Neuronal stem cell (in vitro differentiated cells): Measurements from ENCODE around the gene RBM15B.

Source experiments
- DNase-seq: peaks from one replicate; pipeline ENCODE4 v3.0.0-alpha.2; 2013; ENCODE audit warnings: low spot score
- H2AFZ ChIP-seq: one replicate; pipeline ENCODE4 v1.6.1; 2013; ENCODE audit warnings: mild to moderate bottlenecking, low read length, inconsistent platforms
- H2AK5ac ChIP-seq: 2 replicates; pipeline ENCODE4 v1.6.1; 2013; ENCODE audit warnings: low read depth, mild to moderate bottlenecking, inconsistent platforms, low read length, moderate library complexity, mixed read lengths
- H2BK120ac ChIP-seq: 2 replicates; pipeline ENCODE4 v1.6.1; 2013; ENCODE audit warnings: low read depth, mild to moderate bottlenecking, inconsistent platforms, low read length, moderate library complexity, mixed read lengths
- H2BK12ac ChIP-seq: one replicate; pipeline ENCODE4 v1.6.1; 2013; ENCODE audit warnings: low read length, inconsistent platforms
- H2BK15ac ChIP-seq: 2 replicates; pipeline ENCODE4 v1.6.1; 2013; ENCODE audit warnings: mild to moderate bottlenecking, low read length, inconsistent platforms, mixed read lengths
- H2BK5ac ChIP-seq: one replicate; pipeline ENCODE4 v1.6.1; 2013; ENCODE audit warnings: inconsistent platforms, mild to moderate bottlenecking, low read length, moderate library complexity
- H3K14ac ChIP-seq: one replicate; pipeline ENCODE4 v1.6.1; 2013; ENCODE audit warnings: low read length, inconsistent platforms
- H3K18ac ChIP-seq: 2 replicates; pipeline ENCODE4 v1.6.1; 2013; ENCODE audit warnings: low read length, inconsistent platforms
- H3K23ac ChIP-seq: 2 replicates; pipeline ENCODE4 v1.6.1; 2013; ENCODE audit warnings: low read depth, mild to moderate bottlenecking, mixed read lengths, low read length, inconsistent platforms; ENCODE audit not compliant: poor library complexity
- H3K27ac ChIP-seq: replicated peaks from 3 replicates; pipeline ENCODE4 v1.5.1; 2013; ENCODE audit warnings: low read length, inconsistent platforms
- H3K27me3 ChIP-seq, 3 experiments: 2 replicates each; pipeline ENCODE4 v1.6.1; 2013; ENCODE audit warnings: low read length in 3 of 3, mild to moderate bottlenecking in 2 of 3, inconsistent platforms in 1 of 3, low read depth in 1 of 3, mixed read lengths in 1 of 3, moderate library complexity in 1 of 3; ENCODE audit not compliant: control insufficient read depth in 3 of 3, insufficient read depth in 3 of 3
- H3K36me3 ChIP-seq, 2 donors: replicated peaks in 1 of 2; 2 replicates each; pipeline ENCODE4 v1.6.1; 2013; ENCODE audit warnings: low read length in 2 of 2; ENCODE audit not compliant: control insufficient read depth in 2 of 2, insufficient read depth in 2 of 2
- H3K4ac ChIP-seq: 2 replicates; pipeline ENCODE4 v1.6.1; 2013; ENCODE audit warnings: inconsistent platforms, mild to moderate bottlenecking, low read length, moderate library complexity
- H3K4me1 ChIP-seq, 2 donors: 1 replicate in 1 of 2; 2 replicates in 1 of 2; pipeline ENCODE4 v1.6.1; 2013; ENCODE audit warnings: low read length in 2 of 2, low read depth in 1 of 2; ENCODE audit not compliant: control insufficient read depth in 2 of 2, insufficient read depth in 1 of 2
- H3K4me2 ChIP-seq: one replicate; pipeline ENCODE4 v1.6.1; 2013; ENCODE audit warnings: mild to moderate bottlenecking, low read length, inconsistent platforms; ENCODE audit not compliant: insufficient read depth, poor library complexity, severe bottlenecking
- H3K4me3 ChIP-seq, 2 donors: 2 replicates each; pipeline ENCODE4 v1.5.1; 2013; ENCODE audit warnings: low read length in 2 of 2, mild to moderate bottlenecking in 2 of 2, inconsistent platforms in 1 of 2, moderate library complexity in 1 of 2
- H3K79me1 ChIP-seq: one replicate; pipeline ENCODE4 v1.6.1; 2013; ENCODE audit warnings: low read depth, mild to moderate bottlenecking, inconsistent platforms, low read length, moderate library complexity
- H3K9ac ChIP-seq: one replicate; pipeline ENCODE4 v1.6.1; 2013; ENCODE audit warnings: mild to moderate bottlenecking, low read depth, low read length, inconsistent platforms; ENCODE audit not compliant: poor library complexity
- H3K9me3 ChIP-seq, 2 donors: replicated peaks in 1 of 2; 2 replicates each; pipeline versions ENCODE3 to v1.6.1; 2013; ENCODE audit warnings: low read length in 2 of 2, mild to moderate bottlenecking in 2 of 2, inconsistent platforms in 1 of 2, low read depth in 1 of 2, mixed read lengths in 1 of 2, moderate library complexity in 1 of 2; ENCODE audit not compliant: control insufficient read depth in 2 of 2, insufficient read depth in 1 of 2
- H4K8ac ChIP-seq: one replicate; pipeline ENCODE4 v1.6.1; 2013; ENCODE audit warnings: low read depth, mild to moderate bottlenecking, inconsistent platforms, low read length, moderate library complexity
- H4K91ac ChIP-seq: one replicate; pipeline ENCODE4 v1.6.1; 2013; ENCODE audit warnings: low read length, low read depth, mild to moderate bottlenecking, inconsistent platforms; ENCODE audit not compliant: poor library complexity
- WGBS, 2 donors: extraction: QIAGEN DNeasy Blood & Tissue Kit; methylation state at CpG; one replicate each; pipeline ENCODE4 v1.1.7; 2013; ENCODE audit warnings: missing lambda C conversion rate in 2 of 2, mixed read lengths in 1 of 2; ENCODE audit not compliant: insufficient read length in 2 of 2, insufficient replicate concordance in 1 of 2; ENCODE audit errors: extremely low coverage in 2 of 2; 5-methylcytosine and 5-hydroxymethylcytosine counted together

The RBM15B gene

GRCh38 chr3:51378726-51379125 lies 12.4 kb upstream of the RBM15B start:
- no peak overlapping the region for H2AK5ac ChIP-seq
- H4K8ac ChIP-seq, result no peak overlapping the region
- no peak overlapping the region for H3K4me3 ChIP-seq
- H3K4me1 ChIP-seq, result peaks cover 0 to 4% of the 10 kb centered on the region in 2 donors
- H2BK15ac ChIP-seq, result no peak overlapping the region
- H2BK5ac ChIP-seq, result peak overlapping the region; percentile 43
- WGBS, 2 donors, result no CpG with 5 or more reads among the region's 2 CpGs
- no peaks in the 10 kb centered on the region for H3K9me3 ChIP-seq
- no peak overlapping the region for H2AFZ ChIP-seq
- DNase-seq, result no peak
- H3K14ac ChIP-seq, result no peak overlapping the region
- H3K27me3 ChIP-seq, result peaks cover 0 to 27% (median 0%) of the 10 kb centered on the region in 3 experiments
- H3K18ac ChIP-seq, result no peak overlapping the region
- H4K91ac ChIP-seq, result no peak overlapping the region
- H3K27ac ChIP-seq, result no peak overlapping the region
- peaks cover 0 to 12% of the 10 kb centered on the region in 2 donors for H3K36me3 ChIP-seq
- no peak overlapping the region for H3K23ac ChIP-seq
- H3K4ac ChIP-seq, result no peak overlapping the region
- H3K9ac ChIP-seq, result no peak overlapping the region
- no peak overlapping the region for H2BK120ac ChIP-seq
- H3K4me2 ChIP-seq, result no peak overlapping the region
- H2BK12ac ChIP-seq, result no peak overlapping the region
- no peaks in the 10 kb centered on the region for H3K79me1 ChIP-seq

GRCh38 chr3:51379301-51379700 lies 11.8 kb upstream of the RBM15B start:
- H2BK15ac ChIP-seq, result no peak overlapping the region
- no peak for DNase-seq

GRCh38 chr3:51379746-51380455 lies 11.2 kb upstream of the RBM15B start:
- no peak overlapping the region for H2BK12ac ChIP-seq
- WGBS, 2 donors, result no CpG with 5 or more reads among the region's 8 CpGs

More at GRCh38 chr3:51379301-51379700, 11.8 kb upstream of the RBM15B start:
- H3K27me3 ChIP-seq, result peaks cover 0 to 27% (median 0%) of the 10 kb centered on the region in 3 experiments
- no peak overlapping the region for H2AFZ ChIP-seq
- no peak overlapping the region for H2BK120ac ChIP-seq
- peak overlapping the region; percentile 43 for H2BK5ac ChIP-seq
- peaks cover 0 to 12% of the 10 kb centered on the region in 2 donors for H3K36me3 ChIP-seq
- no peak overlapping the region for H3K4ac ChIP-seq
- H2BK12ac ChIP-seq, result no peak overlapping the region
- no peak overlapping the region for H3K9ac ChIP-seq
- no peak overlapping the region for H3K14ac ChIP-seq
- no peak overlapping the region for H4K91ac ChIP-seq
- peaks cover 0 to 4% of the 10 kb centered on the region in 2 donors for H3K4me1 ChIP-seq
- no peaks in the 10 kb centered on the region for H3K9me3 ChIP-seq
- no peak overlapping the region for H3K18ac ChIP-seq
- no peak overlapping the region for H3K4me2 ChIP-seq
- H3K4me3 ChIP-seq, result no peak overlapping the region
- no peak overlapping the region for H2AK5ac ChIP-seq
- no peaks in the 10 kb centered on the region for H3K79me1 ChIP-seq
- no CpG with 5 or more reads among the region's 8 CpGs for WGBS, 2 donors
- no peak overlapping the region for H3K23ac ChIP-seq
- H4K8ac ChIP-seq, result no peak overlapping the region
- no peak overlapping the region for H3K27ac ChIP-seq

GRCh38 chr3:51380601-51381332 lies 10.3 kb upstream of the RBM15B start:
- Histone ChIP-seq H3K4me3 (no peak overlapping the region), H3K27me3 (peaks cover 0 to 18% (median 0%) of the 10 kb centered on the region in 3 experiments), H2BK12ac (no peak overlapping the region), H3K27ac (no peak overlapping the region), H3K9ac (peak overlapping the region; percentile 33), H3K14ac (no peak overlapping the region), H3K79me1 (no peaks in the 10 kb centered on the region), H3K36me3 (peaks cover 0 to 9% of the 10 kb centered on the region in 2 donors), H3K4me1 (peaks cover 0 to 4% of the 10 kb centered on the region in 2 donors), H4K91ac (no peak overlapping the region), H3K18ac (no peak overlapping the region), H3K4ac (no peak overlapping the region), H2AFZ (no peak overlapping the region), H3K4me2 (no peak overlapping the region), H3K23ac (no peak overlapping the region), H2BK120ac (no peak overlapping the region), H2BK5ac (no peak overlapping the region), H3K9me3 (no peaks in the 10 kb centered on the region), H2AK5ac (no peak overlapping the region), H2BK15ac (no peak overlapping the region), H4K8ac (no peak overlapping the region)
- WGBS, 2 donors, result no CpG with 5 or more reads among the region's 15 CpGs
- DNase-seq, result no peak

More at GRCh38 chr3:51379746-51380455, 11.2 kb upstream of the RBM15B start:
- Histone ChIP-seq H3K4ac (no peak overlapping the region), H3K36me3 (peaks cover 0 to 9% of the 10 kb centered on the region in 2 donors), H3K14ac (no peak overlapping the region), H4K8ac (no peak overlapping the region), H4K91ac (no peak overlapping the region), H2BK15ac (no peak overlapping the region), H3K9me3 (no peaks in the 10 kb centered on the region), H3K4me1 (peaks cover 0 to 4% of the 10 kb centered on the region in 2 donors), H3K23ac (no peak overlapping the region), H3K4me2 (no peak overlapping the region), H2BK120ac (no peak overlapping the region), H3K4me3 (no peak overlapping the region), H2AFZ (no peak overlapping the region), H3K27me3 (peaks cover 0 to 23% (median 0%) of the 10 kb centered on the region in 3 experiments), H2BK5ac (no peak overlapping the region), H3K18ac (no peak overlapping the region), H2AK5ac (no peak overlapping the region), H3K79me1 (no peaks in the 10 kb centered on the region), H3K9ac (no peak overlapping the region), H3K27ac (no peak overlapping the region)
- no peak for DNase-seq
